Bronchial epithelial cell (primary cell): ENCODE data around the gene TPST1. TPM values are rescaled to one million over a fixed set of nuclear protein-coding genes. Genes with fewer than 3 reads are reported as not detected.
A peak's percentile ranks its signal among the peaks of the same experiment; 100 is the strongest.

Experiments
- DNase-seq: peaks from one replicate; pipeline ENCODE4 v3.0.0-alpha.2; 2010; ENCODE audit warnings: low read depth
- FAIRE-seq: peaks from 2 replicates; lab custom pipeline; 2011; peaks lifted over from hg19 to GRCh38; lab: Jason Lieb, UNC
- H3K27me3 ChIP-seq: 2 replicates; pipeline ENCODE4 v1.5.1; 2011; ENCODE audit warnings: low read length; ENCODE audit not compliant: control insufficient read depth, insufficient read depth
- H3K36me3 ChIP-seq: 2 replicates; pipeline ENCODE4 v1.5.1; 2011; ENCODE audit warnings: low read length; ENCODE audit not compliant: control insufficient read depth, insufficient read depth
- H3K4me3 ChIP-seq: 2 replicates; pipeline ENCODE4 v1.5.1; 2011; ENCODE audit warnings: mild to moderate bottlenecking, low read depth, low read length, control low read depth
- CTCF ChIP-seq: IDR thresholded peaks from 2 replicates; pipeline ENCODE4 v1.5.1; 2011; ENCODE audit warnings: mild to moderate bottlenecking, moderate library complexity, low read length, control low read depth, inconsistent platforms; ENCODE audit not compliant: insufficient read depth, severe bottlenecking
- total RNA-seq: library from RNA; depleted of rRNA; stranded (reverse); fragments of >200 nt; gene quantifications from 2 replicates; pipeline ENCODE4 v1.2.1, GENCODE V29; 2014

Gene TPST1
- total RNA-seq, 1 donor from 2014 or later: 24.7 TPM

GRCh38 chr7:66331883-66332282 is 126.7 kb downstream of the TPST1 start:
- TF ChIP-seq CTCF: no peak
- H3K4me3 ChIP-seq: no peak overlapping the region
- no peak for FAIRE-seq

DNA sequence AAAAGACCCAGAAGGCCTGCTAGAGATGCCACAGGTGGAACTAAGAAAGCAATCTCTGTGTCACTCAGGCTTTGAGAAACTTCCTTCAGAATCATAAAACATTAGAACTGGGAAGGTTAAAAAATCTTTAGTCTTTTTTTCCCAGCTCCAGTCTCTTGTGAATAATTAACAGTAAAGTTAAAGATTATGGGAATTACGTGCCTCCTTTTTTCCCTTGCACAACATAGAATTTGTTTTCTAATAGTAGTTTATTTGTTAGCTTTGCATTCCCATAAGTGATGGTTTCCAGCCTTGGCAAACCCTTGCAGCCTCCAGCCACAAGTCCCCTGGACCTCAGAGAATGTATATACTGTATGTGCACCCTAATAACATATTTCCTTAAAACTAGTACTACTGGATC is 128.3 kb downstream of the TPST1 start:
- FAIRE-seq (no peak), DNase-seq (no peak)
- Histone ChIP-seq H3K27me3 (no peaks in the 10 kb centered on the region), H3K36me3 (no peaks in the 10 kb centered on the region), H3K4me3 (no peak overlapping the region)
- no peak for TF ChIP-seq CTCF

More at GRCh38 chr7:66331883-66332282, 126.7 kb downstream of the TPST1 start:
- no peak for DNase-seq
- Histone ChIP-seq H3K36me3 (no peaks in the 10 kb centered on the region), H3K27me3 (no peaks in the 10 kb centered on the region)

DNA sequence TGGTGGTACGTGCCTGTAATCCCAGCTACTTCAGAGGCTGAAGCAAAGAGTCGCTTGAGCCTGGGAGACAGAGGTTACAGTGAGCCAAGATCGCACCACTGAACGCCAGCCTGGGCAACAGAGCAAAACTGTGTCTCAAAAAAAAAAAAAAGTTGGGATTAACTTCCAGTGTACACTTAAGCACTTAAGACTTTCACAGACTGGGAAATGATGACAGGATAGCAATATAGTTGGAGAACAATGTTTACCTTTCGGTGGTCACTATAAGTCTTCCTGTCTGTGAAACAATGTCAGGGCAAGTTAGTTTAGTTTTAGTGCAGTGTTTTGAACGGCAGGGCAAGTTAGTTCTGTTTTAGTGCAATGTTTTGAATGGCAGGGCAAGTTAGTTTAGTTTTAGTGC is 130.2 kb downstream of the TPST1 start:
- FAIRE-seq: no peak
- Histone ChIP-seq H3K36me3 (no peaks in the 10 kb centered on the region), H3K4me3 (no peak overlapping the region), H3K27me3 (no peaks in the 10 kb centered on the region)
- TF ChIP-seq CTCF: no peak
- no peak for DNase-seq

DNA sequence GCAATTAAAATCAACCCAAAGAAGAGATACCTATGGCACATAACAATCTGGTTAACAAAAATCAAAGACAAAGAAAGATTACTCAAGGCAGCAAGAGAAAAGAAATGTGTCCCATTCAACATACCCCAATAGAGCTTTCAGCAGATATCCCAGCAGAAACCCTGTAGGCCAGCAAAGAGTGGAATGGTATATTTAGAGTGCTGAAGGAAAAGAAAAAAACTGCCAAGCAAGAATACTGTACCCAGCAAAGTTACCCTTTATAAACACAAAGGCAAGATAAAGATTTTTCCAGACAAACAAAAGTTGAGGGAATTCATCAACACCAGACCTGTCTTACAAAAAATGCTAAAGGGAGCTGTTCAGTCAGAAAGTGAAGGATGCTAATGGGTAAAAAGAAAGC is 131.6 kb downstream of the TPST1 start:
- no peak for FAIRE-seq
- TF ChIP-seq CTCF: no peak
- no peaks in the 10 kb centered on the region for H3K36me3 ChIP-seq

DNA sequence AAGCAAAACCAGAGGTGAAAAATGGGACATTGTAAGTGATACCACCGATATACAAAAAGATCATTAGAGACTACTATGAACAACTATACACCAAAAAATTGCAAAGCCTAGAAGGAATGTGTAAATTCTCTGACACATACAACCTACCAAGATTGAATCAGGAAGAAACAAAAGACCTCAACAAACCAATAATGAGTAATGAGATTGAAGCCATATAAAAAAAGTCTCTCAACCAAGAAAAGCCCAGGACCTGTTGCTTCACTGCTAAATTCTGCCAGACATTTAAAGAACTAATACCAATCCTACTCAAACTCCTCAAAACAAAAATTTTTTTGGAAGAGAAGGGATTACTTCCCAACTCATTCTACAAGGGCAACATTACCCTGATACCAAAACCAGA is 134.0 kb downstream of the TPST1 start:
- Histone ChIP-seq H3K36me3 (no peaks in the 10 kb centered on the region), H3K4me3 (no peak overlapping the region), H3K27me3 (no peaks in the 10 kb centered on the region)
- DNase-seq (peak; percentile 52), FAIRE-seq (no peak)
- no peak for TF ChIP-seq CTCF

More for the DNA sequence above, 131.6 kb downstream of the TPST1 start:
- H3K4me3 ChIP-seq: no peak overlapping the region
- no peak for DNase-seq
- no peaks in the 10 kb centered on the region for H3K27me3 ChIP-seq

DNA sequence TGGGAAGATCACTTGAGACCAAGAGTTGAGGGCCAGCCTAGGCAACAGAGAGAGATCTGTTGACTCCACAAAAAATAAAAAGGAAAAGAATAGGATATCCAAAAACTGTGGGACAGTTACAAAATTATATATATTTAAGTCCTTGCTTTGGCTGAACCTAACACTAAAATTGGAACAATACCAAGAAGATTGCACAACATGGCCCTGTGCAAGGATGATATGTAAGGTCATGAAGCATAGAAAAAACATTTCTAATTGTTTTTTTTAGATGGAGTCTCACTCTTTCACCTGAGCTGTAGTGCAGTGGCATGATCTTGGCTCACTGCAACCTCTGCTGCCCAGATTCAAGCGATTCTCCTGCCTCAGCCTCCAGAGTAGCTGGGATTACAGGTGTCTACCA is 139.0 kb downstream of the TPST1 start:
- Histone ChIP-seq H3K4me3 (no peak overlapping the region), H3K27me3 (no peaks in the 10 kb centered on the region), H3K36me3 (no peaks in the 10 kb centered on the region)
- peak; percentile 79 for DNase-seq
- no peak for TF ChIP-seq CTCF
- FAIRE-seq: no peak
